RWPE2 (cell line): ENCODE data around the gene DENND5B.

Source experiments
- ATAC-seq: fragments of 200-7000 bp; cut with Tn5 transposase; 3 replicates; pipeline ENCODE4 v1.9.1; 2021; ENCODE audit warnings: low read depth
- DNase-seq: peaks from one replicate; pipeline ENCODE4 v3.0.0-alpha.2; 2020; ENCODE audit warnings: low spot score
- H3K27ac ChIP-seq: fragments of 450-650 bp; 2 replicates; pipeline ENCODE4 v1.5.1; 2017; ENCODE audit warnings: mild to moderate bottlenecking; ENCODE audit not compliant: poor library complexity, severe bottlenecking
- H3K27me3 ChIP-seq: fragments of 250-450 bp; sonication (Bioruptor Pico); 2 replicates; pipeline ENCODE4 v1.5.1; 2021; ENCODE audit warnings: mild to moderate bottlenecking, moderate library complexity; ENCODE audit not compliant: insufficient read depth, poor library complexity, severe bottlenecking
- H3K36me3 ChIP-seq: fragments of 250-450 bp; sonication (Bioruptor Pico); 2 replicates; pipeline ENCODE4 v1.5.1; 2020; ENCODE audit warnings: low read depth, mild to moderate bottlenecking, moderate library complexity
- H3K4me1 ChIP-seq: fragments of 250-450 bp; sonication (Bioruptor Pico); 2 replicates; pipeline ENCODE4 v1.5.1; 2021; ENCODE audit warnings: mild to moderate bottlenecking, moderate library complexity; ENCODE audit not compliant: insufficient read depth, poor library complexity, severe bottlenecking
- H3K4me3 ChIP-seq: fragments of 250-450 bp; sonication (Bioruptor Pico); 2 replicates; pipeline ENCODE4 v1.5.1; 2021; ENCODE audit warnings: mild to moderate bottlenecking, moderate library complexity; ENCODE audit not compliant: severe bottlenecking
- H3K9me3 ChIP-seq: fragments of 250-450 bp; sonication (Bioruptor Pico); 2 replicates; pipeline ENCODE4 v1.5.1; 2021; ENCODE audit warnings: mild to moderate bottlenecking, moderate library complexity; ENCODE audit not compliant: severe bottlenecking
- TF ChIP-seq, protein P1 (sequence below): fragments of 450-650 bp; IDR thresholded peaks from one replicate; pipeline ENCODE4 v1.5.1; 2017; ENCODE audit warnings: mild to moderate bottlenecking, moderate library complexity; ENCODE audit not compliant: poor library complexity, severe bottlenecking

The DENND5B gene

DNA sequence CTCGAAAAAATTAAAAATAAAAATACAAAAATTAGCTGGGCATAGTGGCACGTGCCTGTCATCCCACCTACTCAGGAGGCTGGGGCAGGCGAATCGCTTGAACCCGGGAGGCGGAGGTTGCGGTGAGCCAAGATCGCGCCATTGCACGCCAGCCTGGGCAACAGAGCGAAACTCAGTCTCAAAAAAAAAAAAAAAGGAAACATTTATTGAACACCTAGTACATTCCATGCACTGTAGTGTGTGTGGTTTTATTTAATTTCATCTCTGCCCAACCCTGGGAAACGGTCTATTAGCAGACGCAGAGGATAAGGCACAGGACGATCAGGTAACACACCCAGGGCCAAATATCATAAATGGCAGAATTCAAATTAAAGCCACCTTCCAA, 229.2 kb downstream of the DENND5B start:
- no peak for DNase-seq
- Histone ChIP-seq H3K27me3 (no peaks in the 10 kb centered on the region), H3K4me3 (no peak overlapping the region), H3K27ac (no peak overlapping the region), H3K9me3 (no peaks in the 10 kb centered on the region), H3K4me1 (peaks cover 10% of the 10 kb centered on the region), H3K36me3 (no peaks in the 10 kb centered on the region)
- TF ChIP-seq, protein P1, sequence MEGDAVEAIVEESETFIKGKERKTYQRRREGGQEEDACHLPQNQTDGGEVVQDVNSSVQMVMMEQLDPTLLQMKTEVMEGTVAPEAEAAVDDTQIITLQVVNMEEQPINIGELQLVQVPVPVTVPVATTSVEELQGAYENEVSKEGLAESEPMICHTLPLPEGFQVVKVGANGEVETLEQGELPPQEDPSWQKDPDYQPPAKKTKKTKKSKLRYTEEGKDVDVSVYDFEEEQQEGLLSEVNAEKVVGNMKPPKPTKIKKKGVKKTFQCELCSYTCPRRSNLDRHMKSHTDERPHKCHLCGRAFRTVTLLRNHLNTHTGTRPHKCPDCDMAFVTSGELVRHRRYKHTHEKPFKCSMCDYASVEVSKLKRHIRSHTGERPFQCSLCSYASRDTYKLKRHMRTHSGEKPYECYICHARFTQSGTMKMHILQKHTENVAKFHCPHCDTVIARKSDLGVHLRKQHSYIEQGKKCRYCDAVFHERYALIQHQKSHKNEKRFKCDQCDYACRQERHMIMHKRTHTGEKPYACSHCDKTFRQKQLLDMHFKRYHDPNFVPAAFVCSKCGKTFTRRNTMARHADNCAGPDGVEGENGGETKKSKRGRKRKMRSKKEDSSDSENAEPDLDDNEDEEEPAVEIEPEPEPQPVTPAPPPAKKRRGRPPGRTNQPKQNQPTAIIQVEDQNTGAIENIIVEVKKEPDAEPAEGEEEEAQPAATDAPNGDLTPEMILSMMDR, result no peak
- ATAC-seq, result no peak

DNA sequence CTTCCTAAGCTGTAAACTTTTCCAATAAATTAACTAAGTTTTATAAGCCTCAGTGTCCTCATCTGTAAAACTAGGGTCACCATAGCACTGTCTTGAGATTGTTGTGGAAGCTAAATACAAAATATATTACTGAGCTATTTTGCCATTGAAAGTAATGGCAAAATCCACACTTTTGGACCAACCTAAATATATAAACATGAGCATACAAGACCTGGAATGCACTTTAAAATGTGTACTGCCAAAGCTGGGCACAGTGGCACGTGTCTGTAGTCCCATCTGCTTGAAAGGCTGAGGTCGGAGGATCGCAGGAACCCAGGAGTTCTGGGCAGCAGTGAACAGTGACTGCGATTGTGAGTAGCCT, 235.2 kb downstream of the DENND5B start:
- no peak for ATAC-seq
- TF ChIP-seq, protein P1, result no peak
- Histone ChIP-seq H3K4me3 (no peak overlapping the region), H3K36me3 (no peaks in the 10 kb centered on the region), H3K4me1 (peaks cover 5% of the 10 kb centered on the region), H3K27me3 (no peaks in the 10 kb centered on the region), H3K27ac (no peak overlapping the region), H3K9me3 (no peaks in the 10 kb centered on the region)
- DNase-seq, result no peak

DNA sequence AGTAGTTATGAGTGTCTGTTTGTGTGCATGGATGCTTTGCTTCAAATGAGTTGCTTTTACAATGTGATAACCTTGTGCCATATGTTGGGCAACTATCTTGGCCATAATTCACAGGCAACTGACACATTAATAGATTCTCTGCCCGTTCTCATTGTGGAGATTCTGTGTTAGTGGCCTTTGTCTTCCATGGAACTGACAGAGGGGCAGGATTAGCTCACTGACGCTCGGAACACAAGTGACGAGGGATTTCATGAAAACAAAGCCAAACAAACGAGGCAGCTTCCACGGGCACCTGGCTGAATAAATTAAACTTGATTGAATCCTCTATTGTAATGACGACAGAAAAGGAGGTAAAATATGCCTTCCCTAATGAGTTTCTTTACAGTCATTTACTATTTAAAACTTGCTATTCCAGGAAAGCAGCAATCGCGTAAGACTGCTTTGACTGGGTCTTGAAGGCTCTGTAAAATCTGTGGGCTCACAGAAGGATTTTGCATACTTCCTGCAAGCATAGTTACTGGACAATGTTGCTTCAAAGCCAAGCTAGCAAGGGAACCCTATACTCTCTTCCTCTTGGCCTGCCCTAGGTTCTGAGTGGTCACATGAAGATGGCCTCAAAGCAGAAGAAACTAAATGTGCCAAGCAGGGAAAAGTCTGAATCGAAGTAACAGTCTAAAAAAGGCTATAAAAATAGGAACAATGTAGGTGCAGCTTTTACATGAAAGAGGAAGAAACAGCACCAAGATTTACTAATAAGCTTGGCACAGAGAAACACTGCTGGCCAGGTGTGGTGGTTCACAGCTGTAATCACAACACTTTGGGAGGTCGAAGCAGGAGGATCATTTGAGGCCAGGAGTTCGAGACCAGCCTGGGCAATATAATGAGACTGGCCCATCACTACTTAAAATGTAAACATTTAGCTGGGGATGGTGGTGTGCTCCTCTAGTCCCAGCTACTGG, 236.9 kb downstream of the DENND5B start:
- ATAC-seq, result no peak
- TF ChIP-seq, protein P1, result no peak
- Histone ChIP-seq H3K9me3 (no peaks in the 10 kb centered on the region), H3K4me3 (no peak overlapping the region), H3K36me3 (no peaks in the 10 kb centered on the region), H3K4me1 (no peaks in the 10 kb centered on the region), H3K27me3 (no peaks in the 10 kb centered on the region), H3K27ac (no peak overlapping the region)
- no peak for DNase-seq

DNA sequence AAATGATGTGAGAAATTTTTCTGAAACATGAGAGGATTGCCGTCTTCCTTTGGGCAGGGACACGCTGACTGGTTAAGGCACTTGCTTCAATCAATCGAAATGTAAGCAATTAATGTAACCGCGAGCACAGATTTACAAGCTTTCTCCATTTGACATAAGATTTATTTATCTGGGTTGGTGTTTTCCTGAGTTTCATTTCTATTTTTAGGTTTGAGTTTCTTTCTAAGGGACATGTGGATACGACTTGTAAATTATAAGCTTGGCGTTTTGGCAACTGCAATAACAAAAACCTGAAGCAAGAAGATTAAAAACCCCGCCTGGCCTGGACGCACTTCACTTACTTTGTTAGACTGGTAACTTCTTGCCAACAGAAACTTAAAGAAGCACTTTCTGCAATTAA, 244.7 kb downstream of the DENND5B start:
- Histone ChIP-seq H3K27me3 (no peaks in the 10 kb centered on the region), H3K9me3 (no peaks in the 10 kb centered on the region), H3K4me1 (no peaks in the 10 kb centered on the region), H3K36me3 (no peaks in the 10 kb centered on the region), H3K4me3 (no peak overlapping the region), H3K27ac (no peak overlapping the region)
- no peak for DNase-seq
- ATAC-seq, result no peak
- TF ChIP-seq, protein P1, result no peak

DNA sequence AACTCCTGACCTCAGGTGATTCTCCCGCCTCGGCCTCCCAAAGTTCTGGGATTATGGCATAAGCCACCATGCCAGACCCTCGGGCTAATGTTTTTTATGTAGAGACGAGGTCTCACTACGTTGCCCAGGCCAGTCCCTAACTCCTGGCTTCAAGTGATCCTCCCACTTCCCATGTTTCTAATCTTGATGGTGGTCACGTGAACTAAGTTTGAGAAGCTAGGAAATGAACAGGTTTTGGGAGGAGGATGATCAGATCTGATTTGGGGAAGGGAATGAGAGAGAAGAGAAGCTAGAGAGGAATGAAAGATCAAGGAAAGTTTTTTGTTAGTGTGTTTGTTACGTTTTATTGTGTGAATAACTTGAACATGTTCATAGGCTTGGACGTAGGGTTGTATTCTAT, 247.8 kb downstream of the DENND5B start:
- H3K27ac ChIP-seq, result no peak overlapping the region
- DNase-seq, result no peak
- H3K36me3 ChIP-seq, result no peaks in the 10 kb centered on the region
- H3K9me3 ChIP-seq, result no peaks in the 10 kb centered on the region
- peaks cover 4% of the 10 kb centered on the region for H3K4me1 ChIP-seq
- TF ChIP-seq, protein P1, result no peak
- H3K4me3 ChIP-seq, result no peak overlapping the region
- no peak for ATAC-seq
- no peaks in the 10 kb centered on the region for H3K27me3 ChIP-seq
